Measurements from ENCODE around the gene KRT3.
"Not testable (repeated sequence)": the region's sequence is repeated elsewhere in the genome, so short reads cannot be mapped to it uniquely, and the experiment has no call there.

KRT3 gene

GRCh38 chr12:52754135-52754534 lies 41.8 kb downstream of the KRT3 start:
- Histone ChIP-seq H3K27me3 (peaks cover 5% of the 10 kb centered on the region), H3K36me3 (no peaks in the 10 kb centered on the region), H3K4me3 (ENCODE audit: low read depth, low read length) (no peak overlapping the region), H3K9me3 (no peaks in the 10 kb centered on the region), H3K4me1 (no peaks in the 10 kb centered on the region)
- no peak for DNase-seq
- no peak for TF ChIP-seq CTCF (IDR thresholded peaks at IDR 0.05; ENCODE audit: low read depth, low read length)

- Histone ChIP-seq H3K4me3 (ENCODE audit: low read depth, low read length) (no peak overlapping the region), H3K4me1 (no peaks in the 10 kb centered on the region), H3K36me3 (no peaks in the 10 kb centered on the region), H3K9me3 (no peaks in the 10 kb centered on the region), H3K27me3 (peaks cover 11% of the 10 kb centered on the region)
- DNase-seq: no peak
- TF ChIP-seq CTCF (IDR thresholded peaks at IDR 0.05; ENCODE audit: low read depth, low read length): no peak
Observed at GRCh38 chr12:52753283-52753682, 42.6 kb downstream of the KRT3 start.

- TF ChIP-seq CTCF (IDR thresholded peaks at IDR 0.05; ENCODE audit: low read depth, low read length): no peak
- Histone ChIP-seq H3K27me3 (peaks cover 11% of the 10 kb centered on the region; the same call in 1 of the 2 replicates), H3K4me3 (ENCODE audit: low read depth, low read length) (no peak overlapping the region), H3K4me1 (no peaks in the 10 kb centered on the region), H3K9me3 (no peaks in the 10 kb centered on the region), H3K36me3 (no peaks in the 10 kb centered on the region)
- DNase-seq: no peak
Observed at GRCh38 chr12:52752516-52752915, 43.4 kb downstream of the KRT3 start.

- Histone ChIP-seq H3K27me3 (peaks cover 11% of the 10 kb centered on the region; the same call in 1 of the 2 replicates), H3K4me1 (no peaks in the 10 kb centered on the region), H3K36me3 (no peaks in the 10 kb centered on the region), H3K4me3 (ENCODE audit: low read depth, low read length) (no peak overlapping the region), H3K9me3 (no peaks in the 10 kb centered on the region)
- no peak for DNase-seq
- TF ChIP-seq CTCF (IDR thresholded peaks at IDR 0.05; ENCODE audit: low read depth, low read length): no peak
Observed at GRCh38 chr12:52751795-52752194, 44.1 kb downstream of the KRT3 start.

- H3K9me3 ChIP-seq; H3K4me3 ChIP-seq (ENCODE audit: low read depth, low read length); H3K4me1 ChIP-seq; H3K36me3 ChIP-seq; DNase-seq: not testable (repeated sequence)
- peaks cover 15% of the 10 kb centered on the region; the same call in 1 of the 2 replicates for H3K27me3 ChIP-seq
Observed at GRCh38 chr12:52750532-52750931, 45.4 kb downstream of the KRT3 start.

GRCh38 chr12:52749827-52750226 lies 46.1 kb downstream of the KRT3 start:
- H3K4me3 ChIP-seq (ENCODE audit: low read depth, low read length): no peak overlapping the region
- H3K27me3 ChIP-seq: peaks cover 15% of the 10 kb centered on the region; the same call in 1 of the 2 replicates
- DNase-seq: no peak
- no peaks in the 10 kb centered on the region for H3K9me3 ChIP-seq
- no peaks in the 10 kb centered on the region for H3K4me1 ChIP-seq
- no peak for TF ChIP-seq CTCF (IDR thresholded peaks at IDR 0.05; ENCODE audit: low read depth, low read length)
- no peaks in the 10 kb centered on the region for H3K36me3 ChIP-seq

GRCh38 chr12:52748578-52748977 lies 47.3 kb downstream of the KRT3 start:
- Histone ChIP-seq H3K4me1 (no peaks in the 10 kb centered on the region), H3K9me3 (no peaks in the 10 kb centered on the region), H3K36me3 (no peaks in the 10 kb centered on the region), H3K4me3 (ENCODE audit: low read depth, low read length) (no peak overlapping the region), H3K27me3 (peaks cover 15% of the 10 kb centered on the region; the same call in 1 of the 2 replicates)
- DNase-seq: no peak
- TF ChIP-seq CTCF (IDR thresholded peaks at IDR 0.05; ENCODE audit: low read depth, low read length): no peak
